PC-3 (cell line): ENCODE data around the gene CCM2. TPM values are rescaled to one million over a fixed set of nuclear protein-coding genes. Genes with fewer than 3 reads are reported as not detected.
A peak's percentile ranks its signal among the peaks of the same experiment; 100 is the strongest.

Source experiments
- ATAC-seq: fragments of 200-7000 bp; cut with Tn5 transposase; 2 replicates; pipeline ENCODE4 v1.9.1; 2020; ENCODE audit warnings: mild to moderate bottlenecking, moderate library complexity
- BruUV-seq: library from RNA; stranded (reverse); fragments of 400-500 nt; replicated peaks from 2 replicates; lab custom pipeline; 2021; lab: Mats Ljungman, UMichigan
- CTCF ChIA-PET: fragments of 300-600 bp; sonication (Branson Sonifier 250); formaldehyde crosslinking; loops from one replicate; lab custom pipeline; 2022; ENCODE audit warnings: antibody characterized with exemption; lab: Charles Lee
- POLR2A ChIA-PET: fragments of 300-600 bp; sonication (Branson Sonifier 250); formaldehyde crosslinking; loops from one replicate; lab custom pipeline; 2022; ENCODE audit warnings: antibody characterized with exemption; ENCODE audit not compliant: unreplicated experiment; lab: Charles Lee
- DNase-seq: peaks from one replicate; pipeline ENCODE4 v3.0.0-alpha.2; 2015
- H2AFZ ChIP-seq: fragments of 300-600 bp; sonication (generic); 2 replicates; pipeline ENCODE4 v1.6.0; 2016; ENCODE audit warnings: antibody characterized with exemption, low read length
- H3F3A ChIP-seq: fragments of 300-600 bp; sonication (generic); one replicate; pipeline ENCODE4 v1.6.0; 2017; ENCODE audit warnings: antibody characterized with exemption, low read length, control low read depth, mild to moderate bottlenecking; ENCODE audit not compliant: unreplicated experiment
- H3K27ac ChIP-seq: fragments of 300-600 bp; sonication (generic); 2 replicates; pipeline ENCODE4 v1.5.1; 2016; ENCODE audit warnings: mild to moderate bottlenecking, low read length
- H3K27me3 ChIP-seq: fragments of 300-600 bp; sonication (generic); 2 replicates; pipeline ENCODE4 v1.6.1; 2016; ENCODE audit warnings: low read length, mixed read lengths
- H3K36me3 ChIP-seq: fragments of 300-600 bp; sonication (generic); 2 replicates; pipeline ENCODE4 v1.6.1; 2016; ENCODE audit warnings: low read depth, mixed run types, low read length, mixed read lengths
- H3K4me1 ChIP-seq: fragments of 300-600 bp; sonication (generic); 2 replicates; pipeline ENCODE4 v1.5.1; 2016; ENCODE audit warnings: low read length; ENCODE audit not compliant: insufficient read depth
- H3K4me2 ChIP-seq: fragments of 300-600 bp; sonication (generic); 2 replicates; pipeline ENCODE4 v1.6.0; 2016; ENCODE audit warnings: low read length
- H3K4me3 ChIP-seq: fragments of 300-600 bp; sonication (generic); 2 replicates; pipeline ENCODE4 v1.5.1; 2016; ENCODE audit warnings: mild to moderate bottlenecking, low read length, mixed read lengths
- H3K79me2 ChIP-seq: fragments of 300-600 bp; sonication (generic); 2 replicates; pipeline ENCODE4 v1.6.1; 2017; ENCODE audit warnings: low read length, mixed read lengths
- H3K9ac ChIP-seq: fragments of 300-600 bp; sonication (generic); 2 replicates; pipeline ENCODE4 v1.6.0; 2016; ENCODE audit warnings: mild to moderate bottlenecking, low read length
- H3K9me2 ChIP-seq: fragments of 300-600 bp; sonication (generic); replicated peaks from 2 replicates; pipeline ENCODE4 v1.6.1; 2016; ENCODE audit warnings: mixed run types, low read length, mixed read lengths
- H3K9me3 ChIP-seq: fragments of 300-600 bp; sonication (generic); 2 replicates; pipeline ENCODE4 v1.6.1; 2016; ENCODE audit warnings: low read length, mixed read lengths
- H4K20me1 ChIP-seq: fragments of 300-600 bp; sonication (generic); 2 replicates; pipeline ENCODE4 v1.6.1; 2016; ENCODE audit warnings: low read length, mixed read lengths
- CTCF ChIP-seq: fragments of 300-600 bp; sonication (generic); conservative IDR thresholded peaks from 2 replicates; pipeline ENCODE4 v1.5.1; 2017; ENCODE audit warnings: antibody characterized with exemption, low read depth, mild to moderate bottlenecking, low read length
- EZH2 ChIP-seq: fragments of 300-600 bp; sonication (generic); IDR thresholded peaks from one replicate; pipeline ENCODE4 v1.6.1; 2017; ENCODE audit warnings: antibody characterized with exemption, mild to moderate bottlenecking, low read length; ENCODE audit not compliant: unreplicated experiment
- EZH2phosphoT487 ChIP-seq: fragments of 300-600 bp; sonication (generic); IDR thresholded peaks from 2 replicates; pipeline ENCODE4 v1.6.1; 2018; ENCODE audit warnings: mild to moderate bottlenecking, antibody characterized with exemption, low read length, borderline replicate concordance
- intact Hi-C: fragments of 100-400 bp; cut with micrococcal nuclease; formaldehyde crosslinking; loops from 2 replicates; pipeline ENCODE4 v1.9.0; 2023
- total RNA-seq: library from RNA; depleted of rRNA; stranded (reverse); fragments of >200 nt; gene quantifications from 2 replicates; pipeline ENCODE4 v1.2.3, GENCODE V29; 2014

The CCM2 gene
- total RNA-seq, 1 experiment from 2014 or later = 56.6 TPM

GRCh38 chr7:45073031-45073785 lies 73.2 kb downstream of the CCM2 start:
- H3K9me3 ChIP-seq = no peaks in the 10 kb centered on the region
- no peak for DNase-seq
- H3K9me2 ChIP-seq = no peaks in the 10 kb centered on the region
- H4K20me1 ChIP-seq = no peaks in the 10 kb centered on the region
- H3F3A ChIP-seq = no peaks in the 10 kb centered on the region
- no peak overlapping the region for H3K4me2 ChIP-seq
- no peaks in the 10 kb centered on the region for H3K79me2 ChIP-seq
- peaks cover 3% of the 10 kb centered on the region; the same call in 1 of the 2 replicates for H3K36me3 ChIP-seq
- H2AFZ ChIP-seq = no peak overlapping the region
- CTCF ChIA-PET = no interaction called here
- H3K27me3 ChIP-seq = no peaks in the 10 kb centered on the region
- TF ChIP-seq EZH2 (no peak), CTCF (no peak), EZH2phosphoT487 (no peak)
- intact Hi-C loops = no loop called here
- H3K4me3 ChIP-seq = no peak overlapping the region
- no peak overlapping the region for H3K27ac ChIP-seq
- no peak for ATAC-seq
- BruUV-seq = no TSS peak
- POLR2A ChIA-PET = no interaction called here
- H3K4me1 ChIP-seq = no peaks in the 10 kb centered on the region
- no peak overlapping the region for H3K9ac ChIP-seq

GRCh38 chr7:45073786-45074527 lies 74.0 kb downstream of the CCM2 start:
- Histone ChIP-seq H3K79me2 (no peaks in the 10 kb centered on the region), H3K27ac (no peak overlapping the region), H3K4me2 (no peak overlapping the region), H3K36me3 (peaks cover 3% of the 10 kb centered on the region; the same call in 1 of the 2 replicates), H3K9me3 (no peaks in the 10 kb centered on the region), H3F3A (no peaks in the 10 kb centered on the region), H2AFZ (no peak overlapping the region), H3K9ac (no peak overlapping the region), H4K20me1 (no peaks in the 10 kb centered on the region), H3K9me2 (no peaks in the 10 kb centered on the region), H3K4me1 (no peaks in the 10 kb centered on the region), H3K27me3 (no peaks in the 10 kb centered on the region), H3K4me3 (no peak overlapping the region)
- ATAC-seq (peak; percentile 57; the same call in 1 of the 2 replicates), DNase-seq (peak; percentile 30)
- POLR2A ChIA-PET = no interaction called here
- TF ChIP-seq EZH2 (no peak), CTCF (no peak), EZH2phosphoT487 (no peak)
- no TSS peak for BruUV-seq
- CTCF ChIA-PET = no interaction called here
- intact Hi-C loops = no loop called here
